GM21737 (cell line): ENCODE data around the gene ZNF280A.
"Not testable (repeated sequence)": the region's sequence is repeated elsewhere in the genome, so short reads cannot be mapped to it uniquely, and the experiment has no call there.

Experiments used
- ATAC-seq: cut with Tn5 transposase; IDR thresholded peaks from one replicate; pipeline ENCODE4 v1.9.1; 2021; ENCODE audit warnings: mild to moderate bottlenecking, moderate library complexity; ENCODE audit not compliant: unreplicated experiment

ZNF280A gene

DNA sequence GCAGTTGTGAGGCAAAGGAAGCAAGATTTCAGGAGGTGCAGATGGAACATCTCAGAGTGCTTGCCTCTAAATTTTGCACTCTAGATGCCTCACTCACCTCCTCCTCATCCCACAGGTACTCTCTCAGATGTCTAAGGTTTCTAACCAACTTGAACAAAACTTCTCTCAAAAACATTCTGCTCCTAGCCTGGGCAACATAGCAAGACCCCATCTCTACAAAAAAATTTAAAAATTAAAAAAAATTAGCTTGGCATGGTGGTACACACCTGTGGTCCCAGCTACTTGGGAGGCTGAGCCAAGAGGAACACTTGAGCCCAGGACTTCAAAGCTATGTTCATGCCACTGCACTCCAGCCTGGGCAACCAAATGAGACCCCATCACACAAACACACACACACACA is 4.2 kb downstream of the ZNF280A start:
- no peak for ATAC-seq

DNA sequence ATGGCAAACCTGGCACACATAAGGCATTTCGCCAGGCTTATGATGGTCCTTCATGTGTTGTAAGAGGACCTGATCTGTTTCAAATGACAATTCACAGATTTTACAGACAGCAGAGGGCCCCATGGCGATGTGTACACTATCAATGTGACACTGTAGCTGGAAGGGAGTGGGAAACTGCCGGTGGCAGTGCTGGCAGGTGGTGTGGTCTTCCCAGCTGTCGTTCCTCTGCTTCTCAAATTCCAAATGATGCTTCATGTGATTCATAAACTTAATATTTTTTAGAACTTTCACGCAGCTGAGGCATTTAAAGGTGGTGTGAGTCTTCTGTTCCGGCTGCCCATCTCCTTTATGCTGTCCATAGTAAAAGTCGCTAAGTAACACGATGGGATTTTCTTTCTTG is 5.6 kb downstream of the ZNF280A start:
- not testable (repeated sequence) for ATAC-seq

DNA sequence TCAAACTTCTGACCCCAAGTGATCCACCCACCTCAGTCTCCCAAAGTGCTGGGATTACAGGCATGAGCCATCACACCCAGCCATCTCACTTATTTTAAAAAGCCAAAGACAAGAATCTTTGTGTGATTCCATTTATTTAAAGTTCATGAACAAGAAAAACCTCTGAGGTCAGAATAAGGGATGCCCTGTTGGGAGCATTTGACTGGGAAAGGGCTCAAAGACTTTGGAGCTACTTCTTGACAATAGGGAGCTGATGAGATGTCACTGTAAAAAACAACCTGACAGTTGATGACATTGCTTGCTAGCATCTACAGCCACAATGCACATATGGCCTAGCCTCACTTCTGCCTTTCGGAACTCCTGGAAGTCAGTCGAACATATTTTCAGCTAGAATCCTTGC is 6.5 kb downstream of the ZNF280A start:
- ATAC-seq: no peak

DNA sequence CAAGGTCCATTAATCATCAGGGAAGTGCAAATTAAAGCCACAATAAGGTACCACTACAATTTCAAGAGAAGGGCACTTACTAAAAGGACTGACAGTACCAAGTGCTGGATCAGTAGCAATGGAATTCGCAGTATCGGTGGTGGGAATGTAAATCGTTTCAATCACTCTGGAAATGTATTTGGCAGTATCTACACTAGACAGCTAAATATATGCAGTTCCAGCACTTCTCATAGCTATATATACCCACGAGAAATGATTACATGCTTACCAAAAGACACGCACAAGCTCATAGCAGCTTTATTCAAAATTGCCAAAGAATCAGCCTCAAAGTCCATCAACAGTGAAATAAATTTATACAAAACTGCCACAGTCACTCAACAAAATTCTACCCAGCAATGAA is 7.1 kb downstream of the ZNF280A start:
- no peak for ATAC-seq

DNA sequence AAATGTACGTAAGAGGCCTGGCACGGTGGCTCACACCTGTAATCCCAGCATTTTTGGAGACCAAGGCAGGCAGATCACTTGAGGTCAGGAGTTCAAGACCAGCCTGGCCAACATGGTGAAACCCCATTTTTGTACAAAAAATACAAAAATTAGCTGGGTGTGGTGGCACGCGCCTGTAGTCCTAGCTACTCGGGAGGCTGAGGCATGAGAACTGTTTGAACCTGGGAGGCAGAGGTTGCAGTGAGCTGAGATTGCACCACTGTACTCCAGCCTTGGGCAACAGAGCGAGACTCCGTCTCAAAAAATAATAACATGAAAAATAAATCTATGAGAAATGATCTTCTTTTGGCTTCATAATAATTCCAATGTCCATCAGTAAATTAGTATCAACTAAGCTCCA is 9.2 kb downstream of the ZNF280A start:
- not testable (repeated sequence) for ATAC-seq

DNA sequence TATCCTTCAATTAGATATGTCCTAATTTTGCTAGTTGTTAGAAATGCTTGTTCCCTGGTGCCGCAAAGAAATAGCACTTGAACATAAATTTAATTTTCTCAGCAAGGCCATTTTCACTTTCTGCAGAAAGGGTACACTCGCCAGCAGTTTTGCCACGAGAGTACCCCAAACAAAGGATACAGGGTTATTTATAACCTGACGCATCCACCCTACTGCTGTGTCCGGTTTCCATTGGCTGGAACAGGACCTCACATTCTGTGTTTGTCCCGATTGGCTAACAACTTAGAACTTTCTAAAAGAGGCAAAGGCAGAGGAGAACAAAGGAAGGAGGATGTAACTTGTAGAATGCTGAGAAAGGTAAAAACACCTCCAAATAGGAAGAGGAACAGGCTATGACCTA is 10.2 kb downstream of the ZNF280A start:
- ATAC-seq: not testable (repeated sequence)

DNA sequence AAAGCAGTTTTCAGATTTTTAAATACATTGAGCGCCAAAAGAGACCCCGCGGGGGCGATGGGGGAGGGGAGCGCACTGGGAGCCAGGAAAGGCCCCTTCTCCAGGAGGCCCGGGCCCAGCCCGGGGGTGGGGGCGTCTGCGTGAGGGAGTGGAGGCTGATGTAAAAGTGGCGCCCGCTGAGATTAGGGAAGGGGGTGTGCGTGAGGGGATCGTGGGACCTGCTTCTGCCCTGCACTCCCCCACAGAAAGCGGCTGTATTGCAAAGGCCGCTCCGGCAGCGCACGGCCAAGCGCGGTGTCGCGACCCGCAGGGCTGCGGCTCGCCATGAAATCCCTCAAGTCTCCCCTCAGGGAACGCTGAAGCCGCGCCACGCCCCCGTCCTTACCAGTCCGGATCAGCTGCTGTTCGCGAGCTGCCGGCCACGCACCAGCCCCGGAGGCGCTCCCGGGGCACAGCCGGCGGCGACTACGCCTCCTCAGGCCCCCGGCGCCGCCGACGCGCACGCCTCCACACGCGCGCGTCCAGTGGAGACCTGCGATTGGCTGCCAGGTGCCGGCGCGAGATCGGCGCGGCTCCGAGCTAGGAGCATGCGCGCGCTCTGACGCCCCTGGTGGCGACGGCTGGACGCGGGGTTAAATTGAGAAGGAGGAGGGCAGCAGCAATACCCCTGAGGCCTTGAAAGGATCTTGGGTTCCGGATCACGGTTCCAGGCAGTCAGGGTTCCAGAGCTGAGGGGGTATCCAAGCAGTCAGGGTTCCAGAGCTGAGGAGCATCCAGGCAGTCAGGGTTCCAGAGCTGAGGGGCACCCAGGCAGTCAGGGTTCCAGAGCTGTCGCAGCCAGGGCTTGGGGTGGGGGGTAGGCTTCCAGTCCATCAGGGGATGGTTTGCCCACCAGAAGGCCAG is 11.5 kb downstream of the ZNF280A start, which contains the start of gene ZNF280B:
ZNF280B (minus strand) TSS at position 469 of the 903 bp plus-strand sequence. CDS start 19,344 bp downstream, outside the sequence.
- ATAC-seq: peak; percentile 83

DNA sequence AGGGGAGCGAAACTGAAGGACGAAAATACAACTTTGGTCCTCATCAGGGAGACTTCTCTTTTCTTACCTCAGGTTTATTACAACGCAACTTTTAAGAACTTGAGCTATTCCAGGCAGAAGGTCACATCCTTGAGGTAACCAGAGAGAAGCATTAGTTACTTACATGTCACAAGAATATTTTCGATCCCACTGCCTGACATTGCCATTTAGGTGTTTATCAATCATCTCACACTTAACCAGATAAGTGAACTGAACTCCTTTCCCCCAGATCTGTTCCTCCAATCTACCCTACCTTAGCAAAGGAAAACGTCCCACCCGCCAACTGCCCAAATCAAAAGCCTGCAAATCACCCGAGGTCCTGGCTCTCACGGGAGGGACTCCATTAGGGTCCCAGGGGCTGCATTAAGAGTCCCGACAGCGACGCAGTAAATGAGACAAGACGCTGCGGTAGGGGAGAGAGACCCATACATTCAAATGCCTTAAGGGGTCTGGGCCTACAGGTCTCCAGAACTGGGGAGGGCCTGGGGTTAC is 12.3 kb downstream of the ZNF280A start:
- no peak for ATAC-seq

DNA sequence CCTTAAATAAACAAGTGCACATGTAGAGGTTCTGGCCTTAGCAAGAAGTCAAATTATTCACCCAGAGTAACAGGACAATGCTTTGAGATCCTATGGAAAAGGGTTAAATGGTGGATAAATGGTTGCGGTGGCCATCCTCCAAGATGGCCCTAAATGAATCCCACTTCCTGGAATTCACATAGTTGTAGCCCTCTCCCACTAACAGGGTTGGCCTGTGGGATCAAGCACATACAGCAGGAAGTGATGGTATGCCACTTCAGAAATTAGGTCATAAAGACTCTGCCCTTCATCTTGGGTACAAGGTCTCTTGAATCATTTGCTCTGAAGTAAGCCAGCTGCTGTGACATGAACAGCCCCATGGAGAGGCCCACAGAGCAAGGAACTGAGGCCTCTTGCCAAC is 13.3 kb downstream of the ZNF280A start:
- ATAC-seq: no peak

DNA sequence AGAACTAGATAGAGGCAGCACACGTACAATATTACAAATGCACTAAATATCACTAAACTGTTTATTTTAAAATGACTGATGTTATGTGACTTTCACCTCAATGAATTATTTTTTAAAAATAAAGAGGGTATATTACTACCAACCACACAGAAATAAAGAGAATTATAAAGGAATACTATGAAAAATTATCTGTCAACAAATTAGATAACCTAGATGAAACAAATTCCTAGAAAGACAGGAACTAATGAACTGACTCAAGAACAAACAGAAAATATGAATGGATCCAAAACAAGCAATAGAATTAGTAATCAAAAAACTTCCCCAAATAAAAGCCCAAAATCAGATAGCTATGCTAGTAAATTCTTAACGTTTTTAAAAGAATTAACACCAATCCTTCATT is 21.8 kb downstream of the ZNF280A start:
- no peak for ATAC-seq

DNA sequence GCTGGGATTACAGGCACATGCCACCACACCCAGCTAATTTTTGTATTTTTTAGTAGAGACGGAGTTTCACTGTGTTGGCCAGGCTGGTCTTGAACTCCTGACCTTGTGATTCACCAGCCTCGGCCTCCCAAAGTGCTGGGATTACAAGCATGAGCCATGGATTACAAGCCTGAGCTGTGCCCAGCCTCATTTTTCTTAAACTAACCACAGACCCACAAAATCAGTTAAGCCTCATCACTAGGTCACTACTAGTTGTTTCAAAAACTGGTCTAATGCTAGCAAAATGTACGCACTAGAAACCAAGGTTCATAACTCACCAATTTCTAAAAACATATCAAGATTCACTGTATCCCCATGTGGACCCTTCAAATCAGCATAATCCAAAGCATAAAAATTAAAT is 28.5 kb downstream of the ZNF280A start:
- ATAC-seq: not testable (repeated sequence)

DNA sequence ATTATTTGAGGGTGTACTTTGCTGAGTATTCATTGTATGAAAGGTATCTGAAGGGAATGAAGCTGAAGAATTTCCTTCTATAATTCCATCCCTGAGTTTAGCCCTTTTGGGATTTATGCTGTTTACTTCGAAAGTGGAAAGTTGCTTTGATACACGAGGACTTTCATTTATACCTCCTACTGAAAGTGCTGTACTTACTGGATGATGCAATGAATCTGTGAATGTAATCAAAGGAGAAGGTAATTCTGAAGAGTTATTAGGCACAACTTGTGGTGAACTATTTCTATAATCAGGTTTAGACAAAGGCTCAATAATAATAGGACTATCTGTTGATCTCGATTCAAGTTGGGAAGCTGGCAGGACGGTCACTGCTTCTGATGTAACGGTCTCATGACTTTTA is 31.3 kb downstream of the ZNF280A start:
- ATAC-seq: no peak

DNA sequence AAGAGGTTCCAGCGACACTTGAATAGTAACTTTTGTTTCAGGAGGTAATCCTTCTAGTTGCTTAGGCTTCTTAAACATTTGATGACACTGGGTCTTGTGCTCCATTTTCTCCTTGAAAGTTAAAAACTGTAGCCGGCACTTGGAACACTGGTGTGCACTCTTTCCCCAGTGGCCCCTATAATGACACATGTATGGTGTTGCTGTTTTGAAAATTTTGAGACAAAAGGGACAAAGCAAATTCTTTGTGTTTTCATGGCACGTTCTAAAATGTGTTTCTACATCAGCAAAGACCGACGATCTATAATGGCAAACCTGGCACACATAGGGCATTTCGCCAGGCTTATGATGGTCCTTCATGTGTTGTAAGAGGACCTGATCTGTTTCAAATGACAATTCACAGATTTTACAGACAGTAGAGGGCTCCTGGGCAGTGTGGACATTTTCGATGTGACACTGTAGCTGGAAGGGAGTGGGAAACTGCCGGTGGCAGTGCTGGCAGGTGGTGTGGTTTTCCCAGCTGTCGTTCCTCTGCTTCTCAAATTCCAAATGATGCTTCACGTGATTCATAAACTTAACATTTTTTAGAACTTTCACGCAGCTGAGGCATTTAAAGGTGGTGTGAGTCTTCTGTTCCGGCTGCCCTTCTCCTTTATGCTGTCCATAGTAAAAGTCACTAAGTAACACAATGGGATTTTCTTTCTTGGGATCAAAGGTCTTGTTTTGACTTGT is 32.0 kb downstream of the ZNF280A start:
- no peak for ATAC-seq

DNA sequence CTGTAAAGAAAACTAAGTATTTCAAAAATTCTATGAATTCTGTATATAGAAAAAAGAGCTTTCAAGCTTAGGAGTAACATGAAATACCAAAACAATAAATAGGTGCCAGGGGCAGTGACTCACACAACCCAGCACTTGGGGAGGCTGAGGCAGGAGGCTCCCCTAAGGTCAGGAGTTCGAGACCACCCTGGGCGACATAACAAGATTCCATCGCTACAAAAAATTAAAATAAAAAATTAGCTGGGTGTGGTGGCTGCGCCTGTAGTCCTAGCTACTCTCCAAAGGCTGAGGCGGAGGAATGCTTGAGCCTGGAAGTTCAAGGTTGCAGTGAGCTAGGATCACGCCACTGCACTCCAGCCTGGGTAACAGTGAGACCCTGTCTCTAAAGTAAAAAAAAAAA is 33.0 kb downstream of the ZNF280A start:
- no peak for ATAC-seq

DNA sequence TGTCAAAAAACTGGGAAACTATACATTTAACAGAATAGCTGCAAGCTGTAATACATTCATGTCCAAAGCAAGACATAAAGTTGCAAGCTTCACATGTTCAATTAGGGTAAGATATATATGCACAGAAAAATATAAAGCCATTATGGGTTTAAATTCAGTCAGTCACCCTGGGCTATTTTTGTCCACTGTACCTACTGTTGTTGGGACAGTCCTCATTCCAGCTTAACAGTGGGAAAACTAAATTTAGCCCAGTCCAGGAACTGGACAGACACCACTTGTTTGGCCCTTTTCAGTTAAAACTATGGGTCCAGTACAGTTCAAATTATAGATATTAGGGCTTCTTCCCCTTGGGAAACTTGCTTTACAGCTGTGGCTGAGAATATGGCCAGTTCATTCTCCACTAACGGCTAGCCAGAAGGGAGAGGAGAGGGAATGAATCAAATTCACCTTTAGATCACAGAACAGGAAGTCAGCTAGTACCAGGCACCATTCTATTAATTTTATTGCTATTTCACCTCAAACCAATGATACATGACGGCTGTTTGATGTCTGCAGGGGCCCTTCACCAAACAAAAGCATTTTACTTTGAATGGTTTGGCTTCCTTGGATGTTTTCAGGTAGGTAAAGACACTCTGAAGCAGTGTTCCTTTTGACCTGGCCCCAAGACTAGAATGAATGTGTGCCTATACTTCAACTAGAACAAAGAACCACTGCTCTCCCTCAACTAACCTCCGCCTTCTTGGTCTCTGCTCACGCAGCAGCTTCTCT is 33.8 kb downstream of the ZNF280A start:
- ATAC-seq: no peak

DNA sequence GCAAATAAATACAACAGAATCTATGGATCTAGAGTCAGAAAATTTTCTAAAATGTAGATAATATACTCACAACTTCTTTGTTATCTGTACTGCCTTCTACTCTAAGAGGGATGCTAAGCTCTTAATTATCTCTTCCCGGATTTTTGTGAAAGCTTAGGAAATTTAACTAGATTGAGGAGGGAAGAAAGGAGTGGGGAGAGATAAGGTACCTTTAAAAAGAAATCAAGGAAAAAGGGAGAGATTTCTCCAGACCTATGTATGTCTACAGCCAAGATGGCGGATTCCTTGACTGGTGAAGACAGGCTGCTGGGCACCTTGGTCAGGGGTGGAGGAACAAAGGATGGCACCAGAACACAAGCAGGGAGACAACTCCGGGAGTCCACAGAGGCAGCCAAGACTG is 34.5 kb downstream of the ZNF280A start:
- ATAC-seq: no peak

DNA sequence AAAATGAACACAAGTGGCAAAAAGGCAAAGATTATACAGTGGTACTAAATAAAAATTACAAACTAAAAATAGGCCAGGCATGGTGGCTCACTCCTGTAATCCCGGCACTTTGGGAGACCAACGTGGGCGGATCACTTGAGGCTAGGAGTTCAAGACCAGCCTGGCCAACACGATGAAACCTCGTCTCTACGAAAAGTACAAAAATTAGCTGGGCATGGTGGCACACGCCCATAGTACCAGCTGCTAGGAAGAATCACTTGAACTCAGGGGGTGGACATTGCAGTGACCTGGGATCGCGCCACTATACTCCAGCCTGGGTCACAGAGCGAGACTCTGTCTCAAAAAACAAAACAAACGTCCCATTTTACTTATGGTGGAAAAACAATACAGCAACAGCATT is 36.0 kb downstream of the ZNF280A start:
- no peak for ATAC-seq

DNA sequence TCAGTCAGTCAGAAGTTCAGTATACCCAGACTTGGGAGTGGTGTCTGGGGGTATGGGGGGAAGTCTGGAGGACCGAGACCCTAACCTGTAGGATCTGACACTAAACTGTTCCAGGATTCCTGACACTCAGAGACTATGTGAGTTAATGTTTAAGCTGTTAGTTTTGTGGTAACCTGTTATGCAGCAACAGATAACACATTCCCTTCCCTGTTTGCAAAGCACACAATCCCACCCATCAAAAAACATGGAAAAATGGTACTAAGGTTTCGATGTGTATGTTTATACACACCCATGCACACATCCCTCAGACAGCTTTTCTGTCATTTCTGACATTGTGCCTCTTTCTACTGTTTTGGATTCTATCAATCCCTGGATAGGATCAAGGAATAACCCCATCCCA is 39.1 kb downstream of the ZNF280A start:
- ATAC-seq: no peak

DNA sequence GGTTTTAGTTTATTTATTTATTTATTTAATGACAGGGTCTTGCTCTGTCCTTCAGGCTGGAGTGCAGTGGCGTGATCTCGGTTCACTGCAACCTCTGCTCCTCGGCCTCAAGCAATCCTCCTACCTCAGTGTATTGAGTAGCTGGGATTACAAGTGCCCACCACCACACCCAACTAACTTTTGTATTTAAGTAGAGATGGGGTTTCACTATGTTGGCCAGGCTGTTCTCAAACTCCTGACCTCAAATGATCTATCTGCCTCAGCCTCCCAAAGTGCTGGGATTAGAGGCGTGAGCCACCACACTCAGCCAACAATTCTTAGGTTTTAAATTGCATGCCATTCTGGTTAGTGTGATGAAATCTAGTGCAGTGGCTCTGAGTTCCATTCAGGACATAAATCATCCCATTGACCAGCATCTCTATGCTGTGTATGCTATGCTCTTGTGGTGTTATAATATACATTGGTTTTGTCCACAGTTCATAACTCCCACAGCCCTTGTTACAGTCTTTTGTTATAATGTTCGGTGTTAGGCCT is 40.0 kb downstream of the ZNF280A start:
- ATAC-seq: no peak

DNA sequence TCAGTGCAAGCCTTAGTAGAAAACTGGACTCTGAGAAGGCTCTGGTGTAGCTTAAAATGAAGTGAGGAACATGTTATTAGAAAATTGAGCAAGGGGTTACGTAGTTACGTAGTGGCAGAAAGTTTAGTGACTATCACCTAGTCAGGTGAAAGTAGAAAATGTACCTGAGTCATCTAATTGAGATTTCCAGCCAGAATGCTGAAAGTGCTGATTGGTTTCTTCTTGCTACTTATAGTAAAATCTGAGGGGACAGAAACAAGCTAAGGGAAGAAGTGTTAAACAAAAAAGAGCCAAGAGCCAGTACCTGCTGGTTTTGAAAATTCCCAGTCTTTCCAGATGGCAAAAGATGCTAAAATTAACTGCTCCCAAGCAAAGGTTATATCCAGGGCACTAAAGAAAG is 41.0 kb downstream of the ZNF280A start:
- no peak for ATAC-seq

DNA sequence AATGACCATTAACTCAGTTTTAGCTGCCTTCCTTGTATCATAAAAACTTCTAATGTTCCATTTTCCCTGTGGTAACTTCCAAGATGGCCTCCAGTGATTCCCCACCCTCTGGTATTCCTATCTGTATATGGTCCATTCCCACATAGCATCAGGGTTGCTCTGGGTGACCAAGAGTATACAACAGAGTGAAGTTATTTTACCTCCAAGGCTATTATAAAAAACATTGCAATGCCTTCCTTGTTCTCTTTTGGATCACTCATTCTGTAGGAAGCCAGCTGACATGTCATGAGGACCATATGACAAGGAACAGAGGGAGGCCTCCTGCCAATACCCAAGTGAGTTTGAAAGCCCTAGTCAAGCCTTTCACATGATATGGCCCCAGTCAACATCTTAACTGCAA is 41.6 kb downstream of the ZNF280A start:
- ATAC-seq: no peak
